ENCODE data around the gene SPSB4. TPM values are rescaled to one million over a fixed set of nuclear protein-coding genes. Genes with fewer than 3 reads are reported as not detected.

The SPSB4 gene
- total RNA-seq, 2 experiments from 2014 or later = not detected

DNA sequence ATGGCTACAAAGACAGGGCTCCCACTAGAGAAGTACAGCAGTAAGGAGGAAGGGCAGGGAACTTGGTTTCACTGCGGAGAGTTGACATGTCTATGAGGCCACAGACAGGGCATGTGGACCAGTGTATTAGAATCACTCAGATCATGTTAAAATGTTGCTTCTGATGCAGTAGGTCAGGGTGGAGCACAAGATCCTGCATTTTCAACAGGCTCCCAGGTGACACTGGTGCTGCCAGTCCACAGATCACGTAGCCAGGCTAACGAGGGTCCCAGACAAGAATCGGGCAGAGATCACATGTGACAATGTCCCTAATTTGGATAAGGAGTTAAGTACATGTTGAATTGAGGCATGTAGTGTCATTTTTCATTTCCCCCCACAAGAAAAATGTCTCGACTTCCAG, 73.6 kb downstream of the SPSB4 start:
- DNase-seq = no peak
- no peak overlapping the region for H3K4me3 Mint-ChIP-seq
- H3K27me3 Mint-ChIP-seq = peaks cover 5% of the 10 kb centered on the region
- H3K36me3 Mint-ChIP-seq = no peaks in the 10 kb centered on the region
- no peaks in the 10 kb centered on the region for H3K9me3 Mint-ChIP-seq
- no peak overlapping the region for H3K27ac Mint-ChIP-seq
- no peaks in the 10 kb centered on the region for H3K4me1 Mint-ChIP-seq

DNA sequence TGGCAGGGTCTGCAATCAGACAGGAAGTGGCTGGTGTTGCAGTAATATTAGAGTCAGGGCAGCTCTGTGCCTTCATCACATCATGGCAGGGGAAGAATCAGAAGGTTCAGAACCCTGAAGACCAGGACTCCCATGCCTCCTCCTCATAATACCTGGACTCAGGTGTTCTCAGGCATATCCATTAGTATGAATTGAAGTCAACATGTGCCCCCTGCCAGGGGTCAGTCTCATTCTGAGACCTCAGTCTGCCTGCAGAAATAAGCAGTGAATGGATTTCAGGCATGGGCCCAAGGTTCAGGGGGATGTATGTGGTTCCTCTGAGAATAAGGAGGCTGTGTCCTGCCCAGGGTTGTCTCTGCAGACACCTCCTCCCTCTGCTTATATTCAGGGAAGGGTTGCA, 74.2 kb downstream of the SPSB4 start:
- Mint-ChIP-seq H3K36me3 (no peaks in the 10 kb centered on the region), H3K27me3 (peaks cover 5% of the 10 kb centered on the region), H3K4me1 (no peaks in the 10 kb centered on the region), H3K27ac (no peak overlapping the region), H3K9me3 (no peaks in the 10 kb centered on the region), H3K4me3 (no peak overlapping the region)
- no peak for DNase-seq

DNA sequence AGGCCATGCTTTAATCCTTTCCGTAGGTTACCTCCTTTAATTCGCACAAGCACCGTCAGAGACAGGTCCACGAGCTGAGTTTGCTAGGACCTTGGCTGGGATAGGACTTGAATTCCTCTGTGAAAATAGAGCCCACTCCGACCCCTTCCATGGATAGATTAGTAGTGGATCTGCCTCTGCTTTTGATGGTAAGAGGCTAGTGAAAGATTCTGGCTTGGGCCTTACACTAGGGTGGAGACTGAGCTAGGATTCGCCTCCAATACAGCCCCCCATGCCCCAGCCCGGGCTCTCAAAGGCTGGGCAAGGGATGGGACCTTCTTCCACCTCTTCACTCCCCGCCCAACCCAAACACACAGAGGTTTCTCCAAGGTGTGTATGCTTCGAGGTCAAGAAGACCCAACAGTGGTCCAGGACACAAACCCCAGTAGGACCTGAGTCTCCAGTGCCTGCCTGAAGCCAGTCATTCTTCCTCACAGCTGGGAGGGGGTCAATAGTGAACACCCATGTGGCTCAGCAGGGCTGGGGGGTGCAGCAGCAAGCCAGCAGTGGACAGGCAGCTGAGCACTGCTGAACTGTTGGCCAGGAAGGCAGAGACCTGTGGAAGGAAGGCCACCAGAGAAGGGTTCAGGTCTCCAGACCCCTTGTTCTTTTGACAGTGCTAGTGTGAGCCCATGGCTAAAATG, 75.7 kb downstream of the SPSB4 start:
- no peaks in the 10 kb centered on the region for H3K36me3 Mint-ChIP-seq
- no peak overlapping the region for H3K4me3 Mint-ChIP-seq
- no peak overlapping the region for H3K27ac Mint-ChIP-seq
- peaks cover 5% of the 10 kb centered on the region for H3K27me3 Mint-ChIP-seq
- H3K4me1 Mint-ChIP-seq = no peaks in the 10 kb centered on the region
- no peaks in the 10 kb centered on the region for H3K9me3 Mint-ChIP-seq
- no peak for DNase-seq

DNA sequence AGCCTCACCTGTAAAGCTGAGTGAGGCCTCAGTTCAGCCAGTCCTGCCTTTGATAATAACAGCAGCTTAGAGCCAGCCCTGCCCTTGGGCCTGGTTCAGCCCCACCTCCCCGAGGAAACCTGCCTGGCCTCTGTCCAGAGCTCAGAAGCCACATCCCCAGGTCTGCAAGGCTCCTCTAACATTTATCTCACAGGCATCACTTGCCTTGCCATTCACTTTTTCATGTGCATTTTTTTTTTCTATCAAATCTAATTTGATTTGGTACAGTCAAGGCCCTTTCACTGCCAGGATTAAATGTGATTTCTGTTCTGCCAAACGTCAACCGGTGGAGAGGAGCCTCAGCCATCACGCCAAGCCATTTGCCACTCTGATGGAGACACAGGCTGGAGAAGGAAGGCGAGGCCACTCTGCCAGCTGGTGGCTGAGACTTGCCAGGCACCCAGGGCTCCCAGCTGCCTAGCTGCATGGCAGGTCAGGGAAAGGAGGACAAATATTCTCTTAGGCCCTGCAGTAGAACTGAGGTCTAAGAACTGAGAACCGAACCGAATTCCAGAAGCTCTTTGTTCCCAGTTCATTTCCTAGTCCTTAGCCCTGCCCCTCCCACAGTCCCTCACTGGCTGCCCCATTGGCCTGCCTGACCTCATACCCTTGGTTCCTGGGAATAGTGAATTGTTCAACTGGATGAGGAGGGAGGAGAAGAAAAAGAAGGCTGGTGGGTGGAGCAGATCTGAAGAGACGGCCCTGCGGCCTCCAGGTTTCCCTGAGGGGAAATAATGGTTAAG, 76.4 kb downstream of the SPSB4 start:
- H3K36me3 Mint-ChIP-seq = no peaks in the 10 kb centered on the region
- H3K27ac Mint-ChIP-seq = no peak overlapping the region
- no peak overlapping the region for H3K4me3 Mint-ChIP-seq
- no peak for DNase-seq
- no peaks in the 10 kb centered on the region for H3K4me1 Mint-ChIP-seq
- H3K9me3 Mint-ChIP-seq = no peaks in the 10 kb centered on the region
- peaks cover 5% of the 10 kb centered on the region for H3K27me3 Mint-ChIP-seq

DNA sequence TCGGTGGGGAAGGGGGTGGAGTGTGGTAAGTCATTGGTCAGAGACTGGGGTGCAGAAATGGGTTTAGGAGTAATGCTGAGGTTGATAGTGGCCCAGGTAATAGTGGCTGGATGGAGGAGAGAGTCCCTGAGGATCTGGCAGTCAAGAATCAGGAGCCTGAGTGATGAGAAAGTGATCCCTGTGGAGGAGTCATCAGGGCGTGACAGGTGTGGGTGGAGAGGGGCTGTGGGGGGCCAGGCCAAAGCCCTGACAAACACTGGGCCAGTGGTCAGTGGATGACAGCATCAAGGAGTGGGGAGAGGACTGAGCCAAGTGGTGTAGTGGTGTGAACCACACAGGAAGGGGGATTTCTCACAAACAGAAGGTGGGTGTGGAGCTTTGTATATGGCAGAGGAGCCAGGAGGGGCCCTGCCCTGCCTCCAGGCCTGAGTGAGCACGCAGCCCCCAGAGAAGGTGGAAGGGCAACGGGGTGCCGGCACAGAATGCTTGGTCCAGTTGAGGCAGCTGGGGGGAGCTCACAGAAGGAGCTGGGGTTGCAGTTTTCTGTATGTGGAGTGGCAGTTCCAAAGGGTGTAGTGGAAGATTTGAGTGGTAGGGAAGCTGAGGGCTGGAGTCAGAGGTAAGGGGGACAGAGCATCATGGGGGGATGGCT, 77.1 kb downstream of the SPSB4 start:
- Mint-ChIP-seq H3K27me3 (peaks cover 5% of the 10 kb centered on the region), H3K4me3 (no peak overlapping the region), H3K27ac (no peak overlapping the region), H3K9me3 (no peaks in the 10 kb centered on the region), H3K4me1 (no peaks in the 10 kb centered on the region), H3K36me3 (no peaks in the 10 kb centered on the region)
- no peak for DNase-seq

DNA sequence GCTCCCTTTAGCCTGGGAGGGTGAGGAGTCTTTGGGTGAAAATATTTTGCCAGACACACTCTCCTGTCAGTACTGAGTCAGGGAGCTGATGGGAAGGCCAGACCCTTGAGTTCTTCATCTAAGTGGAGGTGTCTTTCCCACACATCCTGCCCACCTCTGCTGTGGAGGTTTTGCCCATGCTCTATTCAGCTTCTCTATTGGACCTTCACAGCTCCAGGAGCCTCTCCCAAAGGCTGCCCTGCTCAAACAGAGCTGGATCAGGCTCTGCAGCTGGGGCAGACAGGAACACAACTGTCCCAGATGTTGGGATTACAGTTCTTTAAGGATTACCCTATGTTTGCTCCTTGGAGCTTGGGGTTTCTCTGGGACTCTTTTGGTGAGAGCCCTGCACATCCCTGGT, 77.9 kb downstream of the SPSB4 start:
- Mint-ChIP-seq H3K4me1 (no peaks in the 10 kb centered on the region), H3K4me3 (no peak overlapping the region), H3K27ac (no peak overlapping the region), H3K36me3 (no peaks in the 10 kb centered on the region), H3K27me3 (peaks cover 5% of the 10 kb centered on the region), H3K9me3 (no peaks in the 10 kb centered on the region)
- no peak for DNase-seq

DNA sequence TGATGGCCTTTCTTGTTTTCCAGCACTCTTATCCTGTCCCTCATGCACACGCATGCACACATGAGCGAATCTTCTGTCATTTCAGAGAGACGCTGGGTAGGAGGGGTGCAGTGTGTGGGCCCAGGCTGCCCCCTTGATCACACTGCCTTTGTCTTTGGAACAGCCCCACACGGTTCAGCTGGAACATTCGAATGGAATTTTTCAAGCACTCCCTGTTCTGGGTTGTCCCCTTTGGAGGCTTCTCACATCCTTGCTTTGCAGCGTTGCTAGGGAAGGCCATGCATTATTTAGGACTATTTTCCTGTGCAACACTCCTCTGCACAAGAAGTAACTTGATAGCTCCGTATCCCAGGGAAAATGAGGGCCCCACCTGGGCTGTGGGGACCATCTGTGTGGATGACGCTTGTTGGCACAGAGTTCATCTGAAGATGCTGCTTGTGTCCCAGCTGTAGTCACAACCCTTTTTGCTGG, 78.4 kb downstream of the SPSB4 start:
- H3K27ac Mint-ChIP-seq = no peak overlapping the region
- H3K9me3 Mint-ChIP-seq = no peaks in the 10 kb centered on the region
- peaks cover 5% of the 10 kb centered on the region for H3K27me3 Mint-ChIP-seq
- H3K4me3 Mint-ChIP-seq = no peak overlapping the region
- no peak for DNase-seq
- no peaks in the 10 kb centered on the region for H3K4me1 Mint-ChIP-seq
- H3K36me3 Mint-ChIP-seq = no peaks in the 10 kb centered on the region

DNA sequence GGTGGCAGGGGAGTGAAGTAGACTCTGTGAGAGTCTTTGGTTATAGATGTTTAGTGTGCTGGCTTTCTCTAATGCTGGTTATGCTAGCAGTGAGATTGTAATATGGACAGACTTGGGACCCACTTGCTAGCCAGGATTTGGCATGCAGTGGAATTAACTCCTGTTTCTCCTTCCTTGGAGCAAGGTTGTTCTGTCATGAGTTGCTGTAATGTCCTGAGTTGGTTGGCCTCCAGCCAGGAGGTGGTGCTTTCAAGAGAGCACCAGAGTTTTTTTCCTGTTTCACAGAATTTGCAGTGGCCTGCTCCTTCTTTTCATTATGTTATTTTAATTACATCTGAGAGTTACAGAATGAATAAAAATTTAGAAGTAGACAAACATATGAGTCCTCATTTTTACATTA, 92.4 kb downstream of the SPSB4 start:
- Mint-ChIP-seq H3K27ac (no peak overlapping the region), H3K9me3 (peaks cover 19% of the 10 kb centered on the region), H3K4me3 (no peak overlapping the region), H3K4me1 (no peaks in the 10 kb centered on the region), H3K36me3 (peaks cover 4% of the 10 kb centered on the region), H3K27me3 (peaks cover 20% of the 10 kb centered on the region)
- DNase-seq = no peak

DNA sequence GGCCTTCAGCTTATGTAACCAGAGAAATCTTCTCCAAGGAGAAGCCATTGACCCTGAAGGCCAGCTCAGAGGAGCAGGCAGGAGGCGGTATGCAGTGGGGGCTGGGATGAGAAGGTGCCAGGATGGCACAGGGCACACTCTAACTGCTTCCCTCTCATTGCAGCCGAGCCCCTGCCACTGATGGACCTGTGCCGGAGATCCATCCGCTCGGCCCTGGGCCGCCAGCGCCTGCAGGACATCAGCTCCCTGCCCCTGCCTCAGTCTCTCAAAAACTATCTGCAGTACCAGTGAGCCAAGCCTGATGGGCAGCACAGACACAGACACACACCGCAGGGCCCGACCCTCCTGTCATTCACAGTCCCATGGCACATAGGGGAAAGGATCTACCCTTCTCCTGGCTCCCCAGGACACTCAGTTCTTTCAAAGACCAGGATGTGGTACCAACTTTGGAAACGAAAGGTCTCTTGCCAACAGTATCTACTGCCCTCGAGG, 95.9 kb downstream of the SPSB4 start:
- H3K27me3 Mint-ChIP-seq = peaks cover 10% of the 10 kb centered on the region
- H3K4me1 Mint-ChIP-seq = no peaks in the 10 kb centered on the region
- peaks cover 5% of the 10 kb centered on the region for H3K9me3 Mint-ChIP-seq
- no peak for DNase-seq
- no peak overlapping the region for H3K27ac Mint-ChIP-seq
- peaks cover under 1% of the 10 kb centered on the region for H3K36me3 Mint-ChIP-seq
- H3K4me3 Mint-ChIP-seq = no peak overlapping the region

DNA sequence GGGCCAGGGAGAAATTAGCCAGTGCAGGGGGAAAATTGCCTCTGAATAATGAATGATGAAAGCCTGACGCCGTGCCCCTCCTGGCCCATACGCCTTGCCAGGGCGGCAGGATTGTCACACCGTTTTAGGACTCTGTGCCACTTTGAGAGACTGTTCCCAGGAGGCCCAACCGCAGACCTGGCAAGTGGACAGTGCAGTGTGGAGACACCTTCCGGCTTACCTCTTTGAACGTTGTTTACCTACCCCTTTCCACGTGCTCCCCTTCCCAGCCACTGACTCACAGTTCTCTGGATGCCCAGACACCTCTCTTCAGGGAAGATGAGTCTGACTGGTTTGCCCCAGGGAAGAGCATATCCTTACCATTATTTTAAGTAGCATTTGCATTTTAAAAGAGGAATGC, 96.5 kb downstream of the SPSB4 start:
- Mint-ChIP-seq H3K9me3 (no peaks in the 10 kb centered on the region), H3K4me3 (no peak overlapping the region), H3K4me1 (no peaks in the 10 kb centered on the region), H3K36me3 (no peaks in the 10 kb centered on the region), H3K27ac (no peak overlapping the region), H3K27me3 (peaks cover 10% of the 10 kb centered on the region)
- DNase-seq = no peak

DNA sequence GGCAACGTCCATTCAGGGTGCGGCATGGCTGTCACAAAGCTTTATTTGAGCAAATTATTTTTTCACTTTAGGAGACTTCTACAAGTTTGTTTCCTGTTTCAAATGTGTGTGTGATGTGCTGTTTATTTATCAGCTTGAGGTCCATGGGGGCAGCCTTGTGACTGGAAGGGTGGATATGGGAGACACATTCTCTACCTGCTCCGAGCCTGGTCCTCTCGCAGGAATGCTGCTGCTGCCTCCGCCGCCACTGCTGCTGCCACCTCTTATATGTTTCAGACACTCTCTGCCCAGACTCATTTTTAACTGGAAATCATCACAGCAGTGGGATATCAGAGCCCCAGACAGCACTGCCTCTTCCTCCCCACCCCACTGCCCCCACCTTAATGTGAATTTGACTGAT, 97.0 kb downstream of the SPSB4 start:
- H3K27ac Mint-ChIP-seq = no peak overlapping the region
- no peak overlapping the region for H3K4me3 Mint-ChIP-seq
- no peaks in the 10 kb centered on the region for H3K4me1 Mint-ChIP-seq
- no peak for DNase-seq
- H3K36me3 Mint-ChIP-seq = no peaks in the 10 kb centered on the region
- no peaks in the 10 kb centered on the region for H3K9me3 Mint-ChIP-seq
- H3K27me3 Mint-ChIP-seq = peaks cover 10% of the 10 kb centered on the region

DNA sequence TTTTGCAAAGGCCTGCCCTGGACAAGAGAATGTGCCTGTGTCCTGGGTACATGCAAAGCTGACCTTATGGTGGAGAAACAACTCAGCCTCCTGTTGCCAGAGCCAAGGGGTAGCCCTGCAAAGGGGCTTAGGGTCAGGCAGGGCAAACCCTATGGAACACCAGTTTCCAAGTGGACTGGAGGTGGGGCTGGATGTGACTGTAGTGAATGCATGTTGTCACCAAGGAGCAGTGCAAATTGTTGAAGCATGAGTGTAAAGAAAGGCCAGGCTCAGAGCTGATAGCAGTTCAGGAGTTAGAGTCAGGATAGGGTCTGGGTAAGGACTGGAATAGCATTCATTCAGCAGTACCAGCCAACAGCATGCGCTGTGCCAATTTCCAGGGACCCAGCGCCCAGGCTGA, 97.6 kb downstream of the SPSB4 start:
- no peak for DNase-seq
- Mint-ChIP-seq H3K27me3 (peaks cover 10% of the 10 kb centered on the region), H3K27ac (no peak overlapping the region), H3K4me3 (no peak overlapping the region), H3K9me3 (no peaks in the 10 kb centered on the region), H3K36me3 (no peaks in the 10 kb centered on the region), H3K4me1 (no peaks in the 10 kb centered on the region)

DNA sequence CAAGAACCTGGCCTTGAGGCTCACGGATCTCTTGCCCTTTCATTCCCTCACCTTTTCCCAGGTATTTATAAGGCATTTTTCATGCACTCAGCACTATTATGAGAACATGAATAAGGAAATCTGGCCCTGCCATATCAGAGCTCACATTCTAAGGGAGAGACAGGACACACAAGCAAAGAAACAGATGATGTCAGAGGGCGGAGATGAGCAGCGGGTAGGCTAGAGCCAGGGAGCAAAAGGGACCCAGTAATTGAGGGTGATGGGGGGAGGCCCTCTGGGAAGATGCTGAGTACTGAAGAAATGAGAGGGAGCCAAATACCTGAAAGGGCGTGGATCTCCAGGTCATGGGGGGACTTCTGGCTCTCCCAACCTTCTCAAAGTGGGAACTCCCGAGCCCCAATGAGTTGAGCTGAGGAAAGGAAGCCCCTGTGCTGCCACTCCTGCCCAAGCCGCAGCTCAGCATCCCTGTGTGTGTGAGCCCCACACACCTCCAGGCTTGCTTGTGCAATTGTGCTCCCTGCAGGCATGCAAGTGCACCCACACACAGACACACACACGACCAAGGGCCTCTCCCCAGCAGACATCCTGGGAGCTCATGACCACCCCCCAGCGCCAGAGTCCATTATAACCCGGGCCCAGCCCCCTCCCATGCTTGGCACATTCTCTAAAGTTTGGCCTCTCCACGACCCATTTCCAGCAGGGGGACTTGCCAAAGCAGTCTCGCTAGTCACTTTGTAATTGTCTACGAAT, 99.1 kb downstream of the SPSB4 start:
- no peak for DNase-seq

DNA sequence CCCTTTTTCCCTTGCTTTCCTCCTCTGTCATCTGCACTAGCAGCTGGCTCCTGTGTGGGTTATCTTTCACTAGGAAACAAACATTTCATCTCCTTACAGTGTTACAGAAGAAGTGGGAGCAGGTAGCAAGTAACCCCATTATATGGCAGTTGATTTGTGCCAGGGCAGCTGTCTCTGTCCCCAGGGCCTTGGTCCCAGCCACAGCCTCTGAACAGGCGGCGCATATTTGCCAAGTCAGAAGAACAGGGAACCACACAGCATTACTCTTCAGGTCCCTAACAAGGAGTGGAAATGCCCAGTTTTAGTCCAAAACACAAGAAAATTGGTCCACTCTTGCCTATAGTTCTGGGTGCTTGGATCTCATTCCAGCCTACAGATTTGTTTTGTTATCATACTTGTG, 99.8 kb downstream of the SPSB4 start:
- Mint-ChIP-seq H3K4me1 (no peaks in the 10 kb centered on the region), H3K9me3 (no peaks in the 10 kb centered on the region), H3K36me3 (no peaks in the 10 kb centered on the region), H3K4me3 (no peak overlapping the region), H3K27ac (no peak overlapping the region), H3K27me3 (no peaks in the 10 kb centered on the region)
- no peak for DNase-seq

More for the DNA sequence above, 99.1 kb downstream of the SPSB4 start:
- no peaks in the 10 kb centered on the region for H3K27me3 Mint-ChIP-seq
- no peaks in the 10 kb centered on the region for H3K9me3 Mint-ChIP-seq
- H3K4me1 Mint-ChIP-seq = no peaks in the 10 kb centered on the region
- no peaks in the 10 kb centered on the region for H3K36me3 Mint-ChIP-seq
- H3K27ac Mint-ChIP-seq = no peak overlapping the region
- H3K4me3 Mint-ChIP-seq = no peak overlapping the region

DNA sequence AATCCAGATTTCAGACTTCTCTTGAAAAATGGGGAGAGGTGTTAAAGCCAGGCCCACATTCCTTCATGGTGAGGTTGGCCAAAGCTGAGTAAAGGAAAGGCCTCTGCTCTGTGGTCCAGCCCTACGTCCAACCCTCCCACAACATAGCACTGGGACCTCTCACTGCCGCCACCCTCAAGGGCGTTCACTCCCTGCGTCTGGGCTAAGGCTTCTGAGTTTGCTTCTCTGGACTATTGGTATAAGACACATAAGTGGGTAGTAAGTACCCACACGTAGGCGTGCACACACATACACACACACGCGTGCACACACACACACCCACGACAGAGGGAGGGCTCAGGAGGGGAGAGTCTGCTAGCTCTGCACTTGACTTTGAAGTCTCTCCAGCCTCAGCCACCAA, 100.3 kb downstream of the SPSB4 start:
- Mint-ChIP-seq H3K4me3 (no peak overlapping the region), H3K9me3 (no peaks in the 10 kb centered on the region), H3K27me3 (no peaks in the 10 kb centered on the region), H3K27ac (no peak overlapping the region), H3K4me1 (no peaks in the 10 kb centered on the region), H3K36me3 (no peaks in the 10 kb centered on the region)
- no peak for DNase-seq

Data from activated naive CD8-positive, alpha-beta T cell treated with anti-CD3 and anti-CD28 coated beads for 36 hours (primary cell).